Medulla oblongata (tissue), 1 donor: ENCODE data around the gene TCTN1.

Experiments
- DNase-seq: peaks from one replicate; pipeline ENCODE4 v3.0.0-alpha.2; 2015; ENCODE audit errors: extremely low spot score

TCTN1 gene

GRCh38 chr12:110679201-110679600 is 65.3 kb downstream of the TCTN1 start:
- no peak for DNase-seq

- no peak for DNase-seq
Observed at GRCh38 chr12:110680032-110680431, 66.1 kb downstream of the TCTN1 start.

- no peak for DNase-seq
Observed at GRCh38 chr12:110683888-110684287, 70.0 kb downstream of the TCTN1 start.

- no peak for DNase-seq
Observed at GRCh38 chr12:110684312-110684836, 70.4 kb downstream of the TCTN1 start.

- DNase-seq = no peak
Observed at GRCh38 chr12:110686294-110686903, 72.5 kb downstream of the TCTN1 start.

- DNase-seq = no peak
Observed at GRCh38 chr12:110687396-110688169, 73.7 kb downstream of the TCTN1 start.

- DNase-seq = no peak
Observed at GRCh38 chr12:110688446-110689280, 74.7 kb downstream of the TCTN1 start, which contains the start of gene HVCN1. HVCN1 (minus strand) TSS chr12:110689115; CDS start chr12:110683245, 5,870 bp downstream.

GRCh38 chr12:110689281-110690126 is 75.6 kb downstream of the TCTN1 start:
- DNase-seq = peak; percentile 33

- no peak for DNase-seq
Observed at GRCh38 chr12:110690127-110690430, 76.2 kb downstream of the TCTN1 start.

- DNase-seq = peak; percentile 65
Observed at GRCh38 chr12:110693731-110694130, 79.8 kb downstream of the TCTN1 start.

- peak; percentile 76 for DNase-seq
Observed at GRCh38 chr12:110694330-110694901, 80.5 kb downstream of the TCTN1 start.

GRCh38 chr12:110696283-110696682 is 82.4 kb downstream of the TCTN1 start:
- DNase-seq = no peak

GRCh38 chr12:110697236-110697635 is 83.3 kb downstream of the TCTN1 start:
- no peak for DNase-seq

- peak; percentile 77 for DNase-seq
Observed at GRCh38 chr12:110698171-110698902, 84.4 kb downstream of the TCTN1 start.
